Limb (tissue), 2 donors: ENCODE results near the gene PROSER1.
"Not testable (repeated sequence)": the region's sequence is repeated elsewhere in the genome, so short reads cannot be mapped to it uniquely, and the experiment has no call there.

Experiments
- DNase-seq, 2 donors: peaks; one replicate each; pipeline ENCODE4 v3.0.0-alpha.2; 2016; ENCODE audit errors: extremely low spot score in 2 of 2

PROSER1 gene

GRCh38 chr13:39037880-39038568 lies at the start of gene PROSER1, which contains the start of gene NHLRC3:
Gene PROSER1 (minus strand): TSS chr13:39038089. CDS start chr13:39037242, 847 bp downstream.
Gene NHLRC3 (plus strand): TSS chr13:39038456. CDS start chr13:39038640, 184 bp downstream.
- DNase-seq, result peak; percentile 96 to 97

DNA sequence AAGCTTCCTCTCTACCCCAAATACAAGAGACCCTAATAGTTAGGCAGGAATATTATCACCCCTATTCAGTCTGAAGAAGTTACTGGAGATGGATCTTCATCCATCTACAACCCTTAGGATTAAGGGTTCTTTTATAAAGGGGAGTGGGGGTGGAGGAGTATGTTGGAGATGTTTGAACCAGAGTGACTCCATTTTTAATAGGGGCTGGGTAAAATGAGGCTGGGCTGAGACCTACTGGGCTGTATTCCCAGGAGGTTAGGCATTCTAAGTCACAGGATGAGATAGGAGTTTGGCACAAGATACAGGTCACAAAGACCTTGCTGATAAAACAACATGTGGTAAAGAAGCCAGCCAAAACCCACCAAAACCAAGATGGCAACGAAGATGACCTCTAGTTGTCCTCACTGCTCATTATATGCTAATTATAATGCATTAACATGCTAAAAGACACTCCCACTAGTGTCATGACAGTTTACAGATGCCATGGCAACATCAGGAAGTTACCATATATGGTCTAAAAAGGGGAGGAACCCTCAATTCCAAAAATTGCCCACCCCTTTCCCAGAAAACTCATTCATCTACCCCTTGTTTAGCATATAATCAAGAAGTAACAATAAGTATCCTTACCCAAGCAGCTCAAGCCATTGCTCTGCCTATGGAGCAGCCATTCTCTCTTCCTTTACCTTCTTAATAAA lies 48.5 kb upstream of the PROSER1 start:
- not testable (repeated sequence) for DNase-seq

DNA sequence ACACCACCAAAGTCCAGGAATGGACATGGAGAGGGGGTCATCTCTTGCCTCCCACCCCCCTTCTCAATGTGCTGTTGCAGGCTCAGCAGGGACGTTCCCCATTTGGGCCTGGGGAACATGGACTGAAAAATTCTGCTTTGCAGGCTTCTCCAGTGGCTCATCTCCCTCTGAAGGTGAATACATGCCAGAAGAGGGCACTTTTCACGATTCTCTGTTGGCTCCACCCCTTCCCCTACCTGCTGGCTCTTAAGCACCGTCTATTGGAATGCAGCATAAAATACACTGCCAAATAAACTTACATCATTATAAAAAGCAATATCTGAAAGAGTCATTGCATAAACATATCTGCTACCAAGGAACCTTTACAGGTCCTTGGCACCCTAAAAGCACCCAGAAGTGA lies 36.1 kb upstream of the PROSER1 start:
- no peak for DNase-seq

- DNase-seq, result no peak
These were observed 35.0 kb upstream of the PROSER1 start for GRCh38 chr13:39072842-39073241.

DNA sequence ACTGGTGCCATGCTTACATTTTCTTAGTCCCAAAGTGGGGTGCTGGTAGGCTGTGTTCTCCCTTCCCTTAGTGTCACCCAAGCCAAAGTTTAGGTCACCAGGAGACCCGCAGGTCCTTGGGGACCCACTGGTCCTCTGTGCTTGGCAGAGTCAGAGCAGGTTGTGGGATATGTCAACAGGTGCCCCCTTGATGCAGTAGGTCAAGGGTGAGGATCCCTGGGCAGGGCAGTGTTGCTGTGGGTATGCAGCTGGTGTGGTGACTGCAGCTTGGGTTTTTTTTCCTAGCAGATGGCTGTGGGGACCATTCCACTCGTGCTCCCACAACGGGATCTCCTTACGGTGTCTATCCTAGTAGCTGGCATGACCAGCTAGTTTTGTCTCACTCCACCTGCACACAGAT lies 24.1 kb upstream of the PROSER1 start:
- DNase-seq, result no peak

DNA sequence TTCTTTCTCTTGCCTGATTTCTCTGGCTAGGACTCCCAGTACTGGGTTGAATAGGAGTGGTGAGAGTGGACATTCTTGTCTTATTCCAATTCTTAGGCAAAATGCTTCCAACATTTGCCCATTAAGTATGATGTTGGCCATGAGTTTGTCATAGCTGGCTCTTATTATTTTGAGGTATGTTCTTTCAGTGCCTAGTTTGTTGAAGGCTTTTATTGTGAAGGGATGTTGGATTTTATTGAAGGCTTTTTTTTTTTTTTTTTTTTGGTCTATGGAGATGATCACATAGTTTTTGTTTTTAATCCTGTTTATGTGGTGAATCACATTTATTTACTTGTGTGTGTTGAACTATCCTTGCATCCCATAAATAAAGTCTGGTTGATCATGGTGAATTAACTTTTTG lies 20.2 kb upstream of the PROSER1 start:
- DNase-seq, result no peak

GRCh38 chr13:39056018-39056417 lies 18.1 kb upstream of the PROSER1 start:
- no peak for DNase-seq

GRCh38 chr13:39054112-39054511 lies 16.2 kb upstream of the PROSER1 start:
- no peak for DNase-seq

DNA sequence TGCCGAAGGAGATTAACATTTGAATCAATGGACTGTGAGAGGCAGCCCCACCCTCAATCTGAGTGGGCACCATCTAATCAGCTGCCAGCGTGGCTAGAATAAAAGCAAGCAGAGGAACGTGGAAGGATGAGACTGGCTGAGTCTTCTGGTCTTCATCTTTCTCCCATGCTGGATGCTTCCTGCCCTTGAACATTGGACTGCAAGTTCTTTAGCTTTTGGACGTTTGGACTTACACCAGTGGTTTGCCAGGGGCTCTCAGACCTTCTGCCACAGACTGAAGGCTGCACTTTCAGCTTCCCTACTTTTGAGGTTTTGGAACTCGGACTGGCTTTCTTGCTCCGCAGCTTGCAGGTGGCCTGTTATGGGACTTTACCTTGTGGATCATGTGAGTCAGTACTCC lies 15.1 kb upstream of the PROSER1 start:
- DNase-seq, result no peak

GRCh38 chr13:39051157-39051556 lies 13.3 kb upstream of the PROSER1 start:
- peak in 1 of 2 donors; percentile 72 for DNase-seq

GRCh38 chr13:39049274-39049673 lies 11.4 kb upstream of the PROSER1 start:
- no peak for DNase-seq

DNA sequence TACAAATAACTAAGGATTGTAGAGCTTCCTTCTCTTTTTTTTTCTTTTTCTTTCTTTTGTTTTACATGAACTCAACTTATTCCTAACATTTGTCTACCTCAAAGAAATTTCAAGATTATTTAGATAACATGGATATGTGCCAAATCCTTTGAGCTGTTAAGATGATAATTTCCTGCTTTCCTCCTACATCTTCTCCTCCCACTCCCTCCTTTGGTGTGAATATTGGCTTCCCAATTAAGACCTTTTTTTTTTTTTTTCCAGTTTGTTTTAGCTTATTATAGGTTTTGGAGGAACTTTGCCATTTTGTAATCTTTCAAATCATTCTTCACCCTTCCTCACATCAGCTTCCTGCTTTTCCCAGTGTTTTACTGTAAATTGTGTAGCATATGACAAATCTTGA lies 10.9 kb upstream of the PROSER1 start:
- DNase-seq, result no peak

DNA sequence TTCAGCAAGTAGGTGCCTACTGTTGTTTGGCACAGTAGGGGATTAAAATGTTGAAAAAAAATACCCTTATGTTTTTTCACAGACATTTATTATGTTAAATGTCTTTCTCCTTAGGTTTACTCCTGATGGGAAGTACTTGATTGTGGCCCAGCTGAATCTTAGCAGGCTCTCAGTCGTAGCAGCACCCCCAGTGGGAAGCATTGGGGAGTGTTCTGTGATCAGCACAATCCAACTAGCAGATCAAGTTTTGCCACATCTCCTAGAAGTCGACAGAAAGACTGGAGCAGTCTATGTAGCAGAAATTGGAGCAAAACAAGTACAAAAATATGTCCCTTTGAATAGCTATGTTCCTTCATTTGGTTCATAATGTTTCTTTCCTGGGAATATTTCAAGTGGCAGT lies 9.7 kb upstream of the PROSER1 start:
- DNase-seq, result no peak

GRCh38 chr13:39044536-39044935 lies 6.6 kb upstream of the PROSER1 start:
- DNase-seq, result no peak

DNA sequence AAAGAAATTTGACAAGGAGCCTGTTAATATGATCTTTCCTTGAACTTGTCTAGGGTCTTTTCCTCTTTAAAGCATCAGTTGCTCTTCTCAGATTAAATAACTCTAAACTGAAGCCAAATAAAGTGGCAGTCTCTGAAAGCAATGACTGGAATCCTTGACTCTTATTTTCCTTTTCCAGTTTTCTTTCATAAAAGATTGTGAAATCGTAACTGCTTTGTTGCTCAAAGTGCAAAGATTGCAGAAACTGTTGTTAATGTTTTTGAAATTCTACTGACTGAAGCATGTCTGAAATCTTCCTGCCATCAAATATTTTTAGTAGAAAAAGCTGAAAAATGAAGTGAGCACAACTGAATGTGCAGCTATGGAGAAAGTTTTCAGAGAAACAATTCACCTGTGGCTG lies 2.3 kb upstream of the PROSER1 start:
- no peak for DNase-seq

DNA sequence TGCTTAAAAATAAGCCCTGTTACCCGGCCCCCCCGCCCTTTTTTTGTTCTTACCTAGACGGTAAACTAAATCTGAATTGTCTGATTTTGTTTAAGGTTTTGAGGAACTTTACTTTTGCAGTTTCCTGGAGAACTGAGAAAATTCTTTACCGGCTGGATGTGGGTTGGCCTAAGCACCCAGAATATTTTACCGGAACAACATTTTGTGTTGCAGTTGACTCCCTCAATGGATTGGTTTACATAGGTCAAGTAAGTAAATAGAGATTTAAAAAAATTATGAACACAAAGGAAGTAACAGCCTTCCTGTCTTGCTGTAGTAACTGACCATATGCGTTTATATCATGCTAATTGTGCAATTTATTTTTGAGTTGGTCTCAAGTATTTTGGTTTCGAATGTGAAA lies 1.2 kb upstream of the PROSER1 start:
- no peak for DNase-seq

- no peak for DNase-seq
These were observed 711 bp upstream of the PROSER1 start for GRCh38 chr13:39038569-39039030.

DNA sequence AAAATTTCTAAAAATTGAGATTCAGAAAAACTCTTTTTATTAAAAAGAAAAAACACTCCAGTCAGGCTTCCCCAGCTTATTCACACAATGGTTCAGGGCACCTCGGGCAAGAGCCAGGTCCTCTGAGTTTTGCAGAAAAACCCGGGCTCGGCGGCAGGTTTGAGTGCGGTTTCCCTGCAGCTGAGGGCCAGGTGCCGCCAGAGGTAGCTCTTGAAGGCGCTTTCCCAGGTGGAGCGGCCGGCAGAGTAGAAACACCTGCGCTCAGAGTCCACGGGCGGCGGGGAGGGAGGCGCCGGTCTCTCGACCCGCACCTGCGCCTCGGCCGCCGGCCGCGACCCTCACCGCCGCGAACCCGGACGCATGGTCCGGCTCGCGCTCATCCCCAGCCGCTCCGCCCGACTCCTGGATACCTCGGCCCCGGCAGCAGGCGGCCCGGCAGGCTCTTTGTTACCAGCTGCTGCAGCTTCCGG lies 444 bp downstream of the PROSER1 start:
- DNase-seq, result no peak

GRCh38 chr13:39036212-39036611 lies 1.7 kb downstream of the PROSER1 start:
- DNase-seq, result no peak

DNA sequence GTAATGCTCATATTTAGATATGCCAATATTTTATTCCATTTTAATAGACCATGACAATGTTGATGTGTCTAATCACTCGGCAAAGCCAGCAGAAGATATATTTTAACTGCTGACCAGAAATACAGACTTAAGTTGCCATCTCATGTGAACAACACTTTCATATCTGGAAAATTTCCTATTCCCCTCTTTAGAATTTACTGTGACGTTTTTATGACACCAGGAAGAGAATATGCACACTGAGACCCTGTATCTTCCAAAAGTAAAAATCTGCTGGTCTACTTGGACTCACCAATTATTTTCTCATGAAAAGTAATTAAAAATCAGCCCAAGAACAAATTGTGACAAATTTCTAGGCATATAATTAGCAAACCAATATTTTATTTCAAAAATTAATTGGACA lies 2.1 kb downstream of the PROSER1 start:
- DNase-seq, result no peak

- no peak for DNase-seq
These were observed 2.7 kb downstream of the PROSER1 start for GRCh38 chr13:39035204-39035603.

GRCh38 chr13:39034085-39034484 lies 3.8 kb downstream of the PROSER1 start:
- DNase-seq, result no peak

- no peak for DNase-seq
These were observed 5.7 kb downstream of the PROSER1 start for GRCh38 chr13:39032150-39032549.
